Osteoblast (primary cell): ENCODE data around the gene OR52B6. TPM values are rescaled to one million over a fixed set of nuclear protein-coding genes. Genes with fewer than 3 reads are reported as not detected.
"Not testable (repeated sequence)": the region's sequence is repeated elsewhere in the genome, so short reads cannot be mapped to it uniquely, and the experiment has no call there.

Experiments
- DNase-seq: peaks from one replicate; pipeline ENCODE4 v3.0.0; 2011; ENCODE audit warnings: low spot score, mixed read lengths; ENCODE audit not compliant: insufficient read length; ENCODE audit errors: missing footprints
- H2AFZ ChIP-seq: 2 replicates; pipeline ENCODE4 v1.6.0; 2011; ENCODE audit warnings: mild to moderate bottlenecking, low read length
- H3K27ac ChIP-seq: 2 replicates; pipeline ENCODE4 v1.5.1; 2011; ENCODE audit warnings: mild to moderate bottlenecking, low read depth, low read length, moderate library complexity
- H3K27me3 ChIP-seq: 2 replicates; pipeline ENCODE4 v1.6.0; 2012; ENCODE audit warnings: mild to moderate bottlenecking, control low read depth, inconsistent platforms, low read length, moderate library complexity; ENCODE audit not compliant: insufficient read depth
- H3K36me3 ChIP-seq: 2 replicates; pipeline ENCODE4 v1.5.1; 2011; ENCODE audit warnings: mild to moderate bottlenecking, low read length, control low read depth, moderate library complexity; ENCODE audit not compliant: insufficient read depth
- H3K4me1 ChIP-seq: 2 replicates; pipeline ENCODE4 v1.5.1; 2011; ENCODE audit warnings: mild to moderate bottlenecking, low read length, control low read depth, moderate library complexity; ENCODE audit not compliant: insufficient read depth
- H3K4me2 ChIP-seq: 2 replicates; pipeline ENCODE4 v1.6.0; 2011; ENCODE audit warnings: mild to moderate bottlenecking, low read length; ENCODE audit not compliant: insufficient read depth
- H3K4me3 ChIP-seq: fragments of 200-600 bp; sonication (generic); 3 replicates; pipeline ENCODE4 v1.5.1; 2012; ENCODE audit warnings: mild to moderate bottlenecking, low read length, inconsistent platforms; ENCODE audit not compliant: insufficient read depth
- H3K79me2 ChIP-seq: 2 replicates; pipeline ENCODE4 v1.6.0; 2012; ENCODE audit warnings: mild to moderate bottlenecking, low read length, control low read depth, inconsistent platforms; ENCODE audit not compliant: insufficient read depth
- H3K9me3 ChIP-seq: 2 replicates; pipeline ENCODE4 v1.5.1; 2011; ENCODE audit warnings: low read depth, low read length, control low read depth
- H4K20me1 ChIP-seq: 2 replicates; pipeline ENCODE4 v1.6.0; 2012; ENCODE audit warnings: mild to moderate bottlenecking, low read length, control low read depth; ENCODE audit not compliant: insufficient read depth
- total RNA-seq: library from RNA; depleted of rRNA; stranded (reverse); fragments of >200 nt; gene quantifications from 2 replicates; pipeline ENCODE4 v1.2.3, GENCODE V29; 2012
- TF ChIP-seq, protein P1 (sequence below): IDR thresholded peaks from 2 replicates; pipeline ENCODE4 v1.5.1; 2011; ENCODE audit warnings: mild to moderate bottlenecking, low read depth, low read length, moderate library complexity; ENCODE audit errors: extremely low read depth

Gene OR52B6
- total RNA-seq, 1 donor, result not detected

DNA sequence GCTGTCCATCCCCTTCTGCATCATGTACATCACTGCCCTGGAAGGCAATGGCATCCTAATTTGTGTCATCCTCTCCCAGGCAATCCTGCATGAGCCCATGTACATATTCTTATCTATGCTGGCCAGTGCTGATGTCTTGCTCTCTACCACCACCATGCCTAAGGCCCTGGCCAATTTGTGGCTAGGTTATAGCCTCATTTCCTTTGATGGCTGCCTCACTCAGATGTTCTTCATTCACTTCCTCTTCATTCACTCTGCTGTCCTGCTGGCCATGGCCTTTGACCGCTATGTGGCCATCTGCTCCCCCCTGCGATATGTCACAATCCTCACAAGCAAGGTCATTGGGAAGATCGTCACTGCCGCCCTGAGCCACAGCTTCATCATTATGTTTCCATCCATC lies 337 bp downstream of the OR52B6 start:
- Histone ChIP-seq H3K9me3 (no peaks in the 10 kb centered on the region), H3K36me3 (no peaks in the 10 kb centered on the region), H2AFZ (no peak overlapping the region), H3K27me3 (no peaks in the 10 kb centered on the region), H3K4me2 (no peak overlapping the region), H3K4me3 (no peak overlapping the region), H4K20me1 (no peaks in the 10 kb centered on the region), H3K4me1 (no peaks in the 10 kb centered on the region), H3K79me2 (no peaks in the 10 kb centered on the region), H3K27ac (no peak overlapping the region)
- no peak for DNase-seq
- TF ChIP-seq, protein P1, sequence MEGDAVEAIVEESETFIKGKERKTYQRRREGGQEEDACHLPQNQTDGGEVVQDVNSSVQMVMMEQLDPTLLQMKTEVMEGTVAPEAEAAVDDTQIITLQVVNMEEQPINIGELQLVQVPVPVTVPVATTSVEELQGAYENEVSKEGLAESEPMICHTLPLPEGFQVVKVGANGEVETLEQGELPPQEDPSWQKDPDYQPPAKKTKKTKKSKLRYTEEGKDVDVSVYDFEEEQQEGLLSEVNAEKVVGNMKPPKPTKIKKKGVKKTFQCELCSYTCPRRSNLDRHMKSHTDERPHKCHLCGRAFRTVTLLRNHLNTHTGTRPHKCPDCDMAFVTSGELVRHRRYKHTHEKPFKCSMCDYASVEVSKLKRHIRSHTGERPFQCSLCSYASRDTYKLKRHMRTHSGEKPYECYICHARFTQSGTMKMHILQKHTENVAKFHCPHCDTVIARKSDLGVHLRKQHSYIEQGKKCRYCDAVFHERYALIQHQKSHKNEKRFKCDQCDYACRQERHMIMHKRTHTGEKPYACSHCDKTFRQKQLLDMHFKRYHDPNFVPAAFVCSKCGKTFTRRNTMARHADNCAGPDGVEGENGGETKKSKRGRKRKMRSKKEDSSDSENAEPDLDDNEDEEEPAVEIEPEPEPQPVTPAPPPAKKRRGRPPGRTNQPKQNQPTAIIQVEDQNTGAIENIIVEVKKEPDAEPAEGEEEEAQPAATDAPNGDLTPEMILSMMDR, result no peak

DNA sequence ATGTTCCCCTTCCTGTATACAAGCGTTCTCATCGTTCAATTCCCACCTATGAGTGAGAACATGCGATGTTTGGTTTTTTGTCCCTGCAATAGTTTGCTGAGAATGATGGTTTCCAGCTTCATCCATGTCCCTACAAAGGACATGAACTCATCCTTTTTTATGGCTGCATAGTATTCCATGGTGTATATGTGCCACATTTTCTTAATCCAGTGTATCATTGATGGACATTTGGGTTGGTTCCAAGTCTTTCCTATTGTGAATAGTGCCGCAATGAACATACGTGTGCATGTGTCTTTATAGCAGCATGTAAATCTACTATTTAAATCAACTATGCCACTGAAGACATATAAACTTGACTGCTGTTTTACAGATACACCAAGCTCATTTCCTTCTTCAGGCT lies 3.8 kb downstream of the OR52B6 start:
- DNase-seq, H3K79me2 ChIP-seq, H3K4me1 ChIP-seq, H4K20me1 ChIP-seq, H3K27ac ChIP-seq, H3K4me2 ChIP-seq, H3K4me3 ChIP-seq, H2AFZ ChIP-seq, H3K27me3 ChIP-seq, H3K9me3 ChIP-seq, H3K36me3 ChIP-seq: not testable (repeated sequence)

DNA sequence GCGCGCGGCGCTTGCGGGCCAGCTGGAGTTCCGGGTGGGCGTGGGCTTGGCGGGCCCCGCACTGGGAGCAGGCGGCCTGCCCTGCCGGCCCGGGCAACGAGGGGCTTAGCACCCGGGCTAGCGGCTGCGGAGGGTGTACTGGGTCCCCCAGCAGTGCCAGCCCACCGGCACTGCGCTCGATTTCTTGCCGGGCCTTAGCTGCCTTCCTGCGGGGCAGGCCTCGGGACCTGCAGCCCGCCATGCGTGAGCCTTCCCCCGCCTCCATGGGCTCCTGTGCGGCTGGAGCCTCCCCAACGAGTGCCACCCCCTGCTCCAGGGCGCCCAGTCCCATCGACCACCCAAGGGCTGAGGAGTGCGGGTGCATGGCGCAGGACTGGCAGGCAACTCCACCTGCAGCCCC lies 9.2 kb downstream of the OR52B6 start:
- not testable (repeated sequence) for H3K27ac ChIP-seq, H4K20me1 ChIP-seq, H3K4me3 ChIP-seq, H3K4me1 ChIP-seq, DNase-seq, H3K9me3 ChIP-seq, H3K4me2 ChIP-seq, H3K27me3 ChIP-seq, H3K36me3 ChIP-seq, H2AFZ ChIP-seq, H3K79me2 ChIP-seq

DNA sequence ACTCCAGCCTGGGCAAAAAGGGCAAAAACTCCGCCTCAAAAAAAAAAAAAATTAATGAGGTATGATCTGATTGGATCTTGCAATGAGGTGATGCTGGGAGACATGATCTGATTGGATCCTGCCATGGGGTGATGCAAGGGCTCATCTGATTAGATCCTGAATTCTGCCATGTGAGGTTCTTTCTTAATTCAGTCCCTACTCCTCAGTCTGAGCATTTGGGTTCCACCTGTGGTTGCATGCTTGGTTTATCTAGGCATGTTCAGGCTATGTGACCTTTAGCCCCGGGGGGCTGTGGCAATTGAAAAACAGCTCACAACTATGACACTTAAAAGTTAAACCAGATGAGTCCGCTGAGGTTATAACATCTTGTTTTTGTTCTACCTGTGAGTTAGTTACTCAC lies 10.9 kb downstream of the OR52B6 start:
- TF ChIP-seq, protein P1, result no peak
- Histone ChIP-seq H3K79me2 (no peaks in the 10 kb centered on the region), H3K36me3 (no peaks in the 10 kb centered on the region), H3K4me2 (no peak overlapping the region), H3K9me3 (no peaks in the 10 kb centered on the region), H4K20me1 (no peaks in the 10 kb centered on the region), H2AFZ (no peak overlapping the region), H3K27ac (no peak overlapping the region), H3K4me3 (no peak overlapping the region), H3K27me3 (no peaks in the 10 kb centered on the region), H3K4me1 (no peaks in the 10 kb centered on the region)
- no peak for DNase-seq

DNA sequence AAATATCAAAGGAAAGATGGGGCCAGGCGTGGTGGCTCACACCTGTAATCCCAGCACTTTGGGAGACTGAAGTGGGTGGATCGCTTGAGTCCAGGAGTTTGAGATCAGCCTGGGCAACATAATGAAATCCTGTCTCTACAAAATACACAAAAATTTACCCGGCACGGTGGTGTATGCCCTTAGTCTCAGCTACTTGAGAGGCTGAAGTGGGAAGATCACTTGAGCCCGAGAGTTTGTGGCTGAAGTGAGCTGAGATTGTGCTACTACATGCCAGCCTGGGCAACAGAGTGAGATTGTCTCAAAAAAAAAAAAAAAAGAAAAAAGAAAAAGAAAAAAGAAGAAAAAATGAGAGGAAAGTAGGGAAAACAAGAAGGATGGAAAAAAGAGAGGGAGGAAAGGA lies 11.9 kb downstream of the OR52B6 start:
- DNase-seq, result no peak
- TF ChIP-seq, protein P1, result no peak
- Histone ChIP-seq H3K79me2 (no peaks in the 10 kb centered on the region), H2AFZ (peak overlapping the region; percentile 75), H3K4me2 (no peak overlapping the region), H3K27me3 (no peaks in the 10 kb centered on the region), H3K27ac (no peak overlapping the region), H3K9me3 (no peaks in the 10 kb centered on the region), H3K4me1 (peaks cover 4% of the 10 kb centered on the region), H3K36me3 (no peaks in the 10 kb centered on the region), H3K4me3 (no peak overlapping the region), H4K20me1 (no peaks in the 10 kb centered on the region)
